CD8-positive, alpha-beta memory T cell (primary cell): ENCODE results near the gene PMPCB. TPM values are rescaled to one million over a fixed set of nuclear protein-coding genes. Genes with fewer than 3 reads are reported as not detected.

Experiments used
- CTCF ChIA-PET: fragments of 350-600 bp; sonication (Branson Sonifier 250); formaldehyde crosslinking; loops from one replicate; lab custom pipeline; 2021; ENCODE audit warnings: antibody characterized with exemption; lab: Charles Lee
- POLR2A ChIA-PET: fragments of 350-600 bp; sonication (Branson Sonifier 250); formaldehyde crosslinking; loops from one replicate; lab custom pipeline; 2021; ENCODE audit warnings: antibody characterized with exemption; lab: Charles Lee
- DNase-seq, 5 donors: peaks; one replicate each; pipeline versions ENCODE4 v3.0.0 to v3.0.0-alpha.2; 2020 to 2022; ENCODE audit warnings: mixed read lengths in 1 of 5
- H3K27ac ChIP-seq: one replicate; pipeline ENCODE4 v1.7.0; 2013; ENCODE audit warnings: low read depth, mild to moderate bottlenecking, low read length, moderate library complexity
- H3K27me3 ChIP-seq: 2 replicates; pipeline ENCODE4 v1.7.0; 2013; ENCODE audit warnings: low read length, mild to moderate bottlenecking; ENCODE audit not compliant: insufficient read depth, poor library complexity, severe bottlenecking
- H3K36me3 ChIP-seq: 2 replicates; pipeline ENCODE4 v1.7.0; 2013; ENCODE audit warnings: mild to moderate bottlenecking, low read length, moderate library complexity; ENCODE audit not compliant: insufficient read depth
- H3K4me1 ChIP-seq: 2 replicates; pipeline ENCODE4 v1.7.0; 2013; ENCODE audit warnings: mild to moderate bottlenecking, low read length, moderate library complexity; ENCODE audit not compliant: insufficient read depth
- H3K4me3 ChIP-seq: 2 replicates; pipeline ENCODE4 v1.7.0; 2013; ENCODE audit warnings: mild to moderate bottlenecking, low read length
- H3K9me3 ChIP-seq: 2 replicates; pipeline ENCODE4 v1.7.0; 2013; ENCODE audit warnings: mild to moderate bottlenecking, low read length
- H3K27ac Mint-ChIP-seq, 8 donors: one replicate each; pipeline ENCODE4 v1.8.0; 2020 to 2021; ENCODE audit warnings: mixed read lengths in 8 of 8, mild to moderate bottlenecking in 6 of 8, inconsistent platforms in 3 of 8, moderate library complexity in 3 of 8
- H3K27me3 Mint-ChIP-seq, 2 donors: one replicate each; pipeline ENCODE4 v1.8.0; 2020 to 2021; ENCODE audit warnings: mixed read lengths in 2 of 2, mild to moderate bottlenecking in 1 of 2, moderate library complexity in 1 of 2
- H3K36me3 Mint-ChIP-seq, 3 donors: one replicate each; pipeline ENCODE4 v1.8.0; 2020 to 2021; ENCODE audit warnings: mixed read lengths in 3 of 3, inconsistent platforms in 1 of 3, mild to moderate bottlenecking in 1 of 3
- H3K4me1 Mint-ChIP-seq, 3 donors: one replicate each; pipeline ENCODE4 v1.8.0; 2020 to 2021; ENCODE audit warnings: mixed read lengths in 3 of 3, inconsistent platforms in 1 of 3, mild to moderate bottlenecking in 1 of 3
- H3K4me3 Mint-ChIP-seq, 7 donors: one replicate each; pipeline ENCODE4 v1.8.0; 2020 to 2021; ENCODE audit warnings: mixed read lengths in 7 of 7, mild to moderate bottlenecking in 6 of 7, moderate library complexity in 4 of 7, inconsistent platforms in 2 of 7
- H3K9me3 Mint-ChIP-seq, 5 donors: one replicate each; pipeline ENCODE4 v1.8.0; 2020 to 2022; ENCODE audit warnings: mixed read lengths in 5 of 5, mild to moderate bottlenecking in 3 of 5, moderate library complexity in 2 of 5, inconsistent platforms in 1 of 5
- polyA plus RNA-seq: library from polyadenylated mRNA; unstranded; fragments of 300-500 nt; fragmentation: Illumina TruSeq; gene quantifications from one replicate; pipeline ENCODE4 v1.2.3, GENCODE V29; 2021
- total RNA-seq, 2 experiments: library from RNA; stranded (reverse); gene quantifications; one replicate each; pipeline ENCODE4 v1.2.3, GENCODE V29; 2021

PMPCB gene
- total and polyA plus RNA-seq, 3 experiments from 2014 or later: 63.4 to 82.5 (median 81.9) TPM

DNA sequence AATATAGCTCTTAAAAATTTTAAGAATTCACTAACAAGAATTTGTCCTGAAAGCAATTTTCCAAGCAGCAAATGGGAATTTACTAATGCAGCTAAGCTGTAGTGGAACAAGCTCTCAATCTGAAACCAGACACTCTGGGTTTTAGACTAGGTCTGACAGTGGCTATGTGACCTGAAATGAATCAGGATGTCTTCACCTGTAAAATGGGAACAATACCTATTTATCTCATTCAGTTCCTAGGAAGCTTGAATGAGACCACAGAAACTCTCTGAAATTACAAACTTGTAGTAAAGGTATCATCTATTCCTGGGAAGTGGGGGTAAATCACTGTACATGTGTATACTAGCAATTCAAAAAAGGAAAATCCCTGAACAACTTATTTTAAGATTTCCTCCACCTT lies 46.1 kb downstream of the PMPCB start:
- no peaks in the 10 kb centered on the region for H3K27me3 Mint-ChIP-seq
- peak overlapping the region in 7 of 8 donors; percentile 17 to 99 (median 97) for H3K27ac Mint-ChIP-seq
- CTCF ChIA-PET: no interaction called here
- Histone ChIP-seq H3K27me3 (no peaks in the 10 kb centered on the region), H3K36me3 (peaks cover 19% of the 10 kb centered on the region), H3K4me1 (peaks cover 33% of the 10 kb centered on the region), H3K27ac (peak overlapping the region; percentile 95), H3K9me3 (no peaks in the 10 kb centered on the region), H3K4me3 (peak overlapping the region; percentile 87)
- POLR2A ChIA-PET: interaction anchor here (0.6 to 1.2 kb wide), 2 partner anchors 9 to 45 kb away, joined by 3 read pairs; no protein-coding TSS in a partner anchor
- DNase-seq: no peak
- H3K4me1 Mint-ChIP-seq: peaks cover 58 to 76% (median 74%) of the 10 kb centered on the region in 3 donors
- no peaks in the 10 kb centered on the region for H3K9me3 Mint-ChIP-seq
- peaks cover 6 to 52% (median 10%) of the 10 kb centered on the region in 3 donors for H3K36me3 Mint-ChIP-seq
- peak overlapping the region; percentile 95 to 99 (median 99) for H3K4me3 Mint-ChIP-seq

DNA sequence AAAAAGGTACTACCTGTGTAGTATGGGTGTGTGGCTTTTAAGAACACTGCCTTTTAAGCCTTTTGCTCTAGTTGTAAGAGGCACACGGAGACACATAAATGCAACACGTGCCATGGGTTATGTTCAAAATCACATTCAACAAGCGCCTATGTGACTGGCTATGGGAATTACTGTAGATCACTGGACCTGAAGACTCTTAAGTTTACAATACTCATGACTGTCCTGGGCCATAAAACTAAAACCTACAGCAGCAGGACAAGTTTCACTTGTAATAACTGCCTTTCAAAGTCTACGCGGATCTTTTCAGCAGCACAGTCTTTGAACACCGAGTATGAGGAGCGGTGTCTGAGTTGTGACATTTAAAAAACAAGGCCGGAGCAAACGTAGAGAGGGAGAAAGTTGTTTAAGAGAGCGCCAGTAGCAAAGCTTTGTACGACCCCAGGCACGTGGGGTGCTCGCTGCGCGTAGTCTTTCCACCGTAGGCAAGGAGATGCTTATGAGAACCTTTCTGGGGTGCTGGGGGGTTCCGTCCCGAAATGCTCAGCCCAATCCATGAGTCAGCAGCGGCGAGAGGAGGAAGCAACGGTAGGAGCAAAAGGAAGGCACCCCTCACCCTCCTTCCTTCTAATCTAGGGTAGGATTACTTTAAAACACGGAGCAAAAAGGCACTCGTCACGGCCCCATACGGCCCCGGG lies 46.7 kb downstream of the PMPCB start:
- Histone ChIP-seq H3K27me3 (no peaks in the 10 kb centered on the region), H3K4me3 (peak overlapping the region; percentile 87), H3K4me1 (peaks cover 35% of the 10 kb centered on the region), H3K27ac (peak overlapping the region; percentile 95), H3K36me3 (peaks cover 19% of the 10 kb centered on the region), H3K9me3 (no peaks in the 10 kb centered on the region)
- DNase-seq: peak in 3 of 5 donors; percentile 14 to 55 (median 15)
- Mint-ChIP-seq H3K27ac (peak overlapping the region; percentile 96 to 100 (median 98)), H3K4me3 (peak overlapping the region; percentile 95 to 99 (median 99)), H3K9me3 (no peaks in the 10 kb centered on the region), H3K36me3 (peaks cover 6 to 55% (median 10%) of the 10 kb centered on the region in 3 donors), H3K4me1 (peaks cover 64 to 82% (median 80%) of the 10 kb centered on the region in 3 donors), H3K27me3 (no peaks in the 10 kb centered on the region)
- CTCF ChIA-PET: no interaction called here
- POLR2A ChIA-PET: interaction anchor here (0.6 to 1.2 kb wide), 3 partner anchors 8 to 46 kb away, joined by 3 read pairs; no protein-coding TSS in a partner anchor

DNA sequence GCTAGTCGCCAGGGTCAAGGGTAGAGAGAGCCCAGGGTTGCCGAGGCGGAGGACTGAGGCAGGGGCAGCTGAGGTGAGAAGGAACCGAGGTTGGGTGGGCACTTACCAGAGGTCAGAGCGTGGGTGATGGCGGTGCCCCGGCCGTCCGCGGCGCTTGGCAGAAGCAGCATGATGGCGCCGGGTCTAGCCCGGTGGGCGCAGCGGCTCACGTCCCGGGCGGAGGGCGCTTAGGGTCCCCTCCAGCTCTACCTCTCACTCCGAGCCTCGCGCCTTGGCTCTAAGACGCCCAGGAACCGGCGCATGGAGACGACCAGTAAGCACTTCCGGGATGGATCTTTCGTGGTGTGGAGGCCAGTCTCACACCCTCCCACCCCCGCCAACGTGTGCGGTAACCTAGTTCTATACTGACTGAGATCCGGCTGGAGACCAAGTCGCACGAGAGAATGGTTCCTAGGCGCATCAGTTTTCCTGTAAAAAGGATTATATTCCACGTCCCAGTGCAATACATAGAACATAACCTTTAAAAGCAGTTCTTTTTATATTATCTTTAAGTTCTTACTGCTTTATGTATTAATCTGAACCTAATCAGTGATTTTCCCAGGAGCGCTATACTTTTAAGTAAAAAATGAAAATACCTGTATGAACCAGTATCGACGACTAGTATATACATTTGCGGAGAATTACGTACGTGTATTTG lies 47.4 kb downstream of the PMPCB start, which contains the start of gene DNAJC2:
DNAJC2 (minus strand) TSS at position 315 of the 697 bp plus-strand sequence; CDS start at position 170, 145 bp downstream.
- no peaks in the 10 kb centered on the region for H3K27me3 ChIP-seq
- Mint-ChIP-seq H3K27me3 (no peaks in the 10 kb centered on the region), H3K4me3 (peak within 1 kb of the TSS; percentile 95 to 99 (median 99)), H3K9me3 (no peaks in the 10 kb centered on the region), H3K27ac (peak within 1 kb of the TSS; percentile 96 to 100 (median 98)), H3K4me1 (peaks cover 63 to 83% (median 80%) of the 10 kb centered on the region in 3 donors), H3K36me3 (peaks cover 6 to 49% (median 10%) of the 10 kb centered on the region in 3 donors)
- peaks cover 19% of the 10 kb centered on the region for H3K36me3 ChIP-seq
- H3K9me3 ChIP-seq: no peaks in the 10 kb centered on the region
- ChIA-PET POLR2A (interaction anchor here (0.8 to 1.2 kb wide), 2 partner anchors 28 to 46 kb away, joined by 3 read pairs; no protein-coding TSS in a partner anchor), CTCF (no interaction called here)
- H3K4me1 ChIP-seq: peaks cover 42% of the 10 kb centered on the region
- peak; percentile 77 to 93 (median 84) for DNase-seq
- H3K4me3 ChIP-seq: peak within 1 kb of the TSS; percentile 87
- H3K27ac ChIP-seq: peak within 1 kb of the TSS; percentile 95

DNA sequence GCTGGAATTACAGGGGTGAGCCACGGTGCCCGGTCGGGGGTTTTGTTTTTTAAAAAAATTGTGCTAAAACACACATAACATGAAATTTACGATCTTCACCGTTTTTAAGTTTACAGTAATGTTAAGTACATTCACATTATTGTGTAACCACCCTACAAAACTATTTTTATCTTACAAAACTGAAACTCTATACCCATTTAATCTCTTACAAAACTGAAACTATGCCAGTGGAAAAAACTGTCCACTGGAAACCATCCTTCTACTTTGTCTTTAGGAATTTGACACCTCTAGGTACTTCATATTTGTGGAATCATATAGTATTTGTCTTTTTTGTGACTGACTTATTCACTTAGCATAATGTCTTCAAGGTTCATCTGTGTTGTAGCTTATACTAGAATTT lies 49.2 kb downstream of the PMPCB start:
- Mint-ChIP-seq H3K4me1 (peaks cover 64 to 83% (median 82%) of the 10 kb centered on the region in 3 donors), H3K9me3 (no peaks in the 10 kb centered on the region), H3K27me3 (no peaks in the 10 kb centered on the region), H3K4me3 (peak overlapping the region in 3 of 7 donors; percentile 30 to 98 (median 36)), H3K36me3 (peaks cover 0 to 34% (median 2%) of the 10 kb centered on the region in 3 donors), H3K27ac (peak overlapping the region in 3 of 8 donors; percentile 54 to 100 (median 89))
- no peak overlapping the region for H3K4me3 ChIP-seq
- peaks cover 46% of the 10 kb centered on the region for H3K4me1 ChIP-seq
- no peaks in the 10 kb centered on the region for H3K9me3 ChIP-seq
- ChIA-PET POLR2A (interaction anchor here (0.6 kb wide), 1 partner anchor 11 kb away, joined by 4 read pairs; no protein-coding TSS in a partner anchor), CTCF (no interaction called here)
- no peaks in the 10 kb centered on the region for H3K27me3 ChIP-seq
- DNase-seq: no peak
- H3K27ac ChIP-seq: no peak overlapping the region
- H3K36me3 ChIP-seq: peaks cover 5% of the 10 kb centered on the region

DNA sequence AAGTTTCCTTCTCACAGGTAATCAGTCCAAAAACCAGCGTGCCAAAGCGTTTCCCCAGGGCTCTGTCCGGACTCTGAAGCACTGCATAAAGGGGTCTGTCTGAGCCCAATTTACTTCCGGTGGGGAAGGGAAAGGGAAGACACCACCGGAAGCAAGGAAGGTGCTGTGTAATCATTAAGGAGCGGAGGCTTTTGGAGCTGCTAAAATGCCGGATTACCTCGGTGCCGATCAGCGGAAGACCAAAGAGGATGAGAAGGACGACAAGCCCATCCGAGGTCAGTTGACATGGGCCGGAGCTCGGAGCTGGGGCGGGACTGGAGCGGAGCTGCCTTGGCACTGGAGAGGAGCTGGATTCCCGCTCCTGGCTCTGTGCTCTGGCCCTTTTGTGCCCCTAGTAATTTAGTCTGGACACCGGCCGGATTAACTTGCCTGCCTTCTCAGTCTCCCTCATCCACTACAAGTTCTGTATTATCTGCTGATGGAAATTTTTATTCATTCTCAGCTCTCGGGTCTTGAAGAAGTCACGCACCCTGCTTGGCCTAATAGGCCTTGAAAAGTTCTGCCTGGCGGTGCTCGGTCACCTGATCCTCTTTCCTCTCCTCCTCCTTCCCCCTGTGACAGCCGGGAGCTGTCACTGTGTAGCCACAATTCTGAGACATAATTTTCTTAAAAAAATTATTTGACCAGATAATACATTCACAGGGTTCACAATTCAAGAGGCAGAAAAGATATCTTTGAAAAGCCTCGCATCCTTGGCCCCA lies 50.5 kb downstream of the PMPCB start, which contains the start of gene PSMC2:
PSMC2 (plus strand) TSS at position 137 of the 761 bp plus-strand sequence; CDS start at position 206, 69 bp downstream.
- Mint-ChIP-seq H3K4me3 (peak within 1 kb of the TSS; percentile 95 to 100 (median 99)), H3K9me3 (no peaks in the 10 kb centered on the region), H3K27me3 (no peaks in the 10 kb centered on the region), H3K27ac (peak within 1 kb of the TSS; percentile 89 to 100 (median 99)), H3K4me1 (peaks cover 67 to 87% (median 87%) of the 10 kb centered on the region in 3 donors), H3K36me3 (peaks cover 0 to 36% (median 4%) of the 10 kb centered on the region in 3 donors)
- no peaks in the 10 kb centered on the region for H3K27me3 ChIP-seq
- peaks cover 48% of the 10 kb centered on the region for H3K4me1 ChIP-seq
- peak within 1 kb of the TSS; percentile 88 for H3K4me3 ChIP-seq
- no peaks in the 10 kb centered on the region for H3K36me3 ChIP-seq
- ChIA-PET POLR2A (interaction anchor here (0.5 to 0.8 kb wide), 3 partner anchors 18 to 67 kb away, joined by 3 read pairs; no protein-coding TSS in a partner anchor), CTCF (interaction anchor here (1.1 kb wide), 1 partner anchor 51 kb away, joined by 3 read pairs; no protein-coding TSS in a partner anchor)
- peak; percentile 67 to 89 (median 82) for DNase-seq
- H3K9me3 ChIP-seq: no peaks in the 10 kb centered on the region
- peak within 1 kb of the TSS; percentile 95 for H3K27ac ChIP-seq

DNA sequence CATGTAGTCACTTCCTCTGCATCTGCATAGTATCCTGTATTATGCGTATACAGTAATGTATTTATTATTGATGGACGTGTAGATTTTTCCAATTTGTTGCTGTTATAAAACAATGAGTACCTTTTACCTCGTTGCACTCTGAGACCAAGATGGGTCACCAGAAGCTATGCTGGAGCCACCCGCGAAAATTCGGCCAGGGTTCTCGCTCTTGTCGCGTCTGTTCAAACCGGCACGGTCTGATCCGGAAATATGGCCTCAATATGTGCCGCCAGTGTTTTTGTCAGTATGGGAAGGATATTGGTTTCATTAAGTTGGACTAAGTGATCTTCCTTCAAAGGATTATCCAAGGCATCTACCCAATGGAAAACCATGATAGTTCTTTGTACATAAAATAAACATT lies 51.2 kb downstream of the PMPCB start:
- Mint-ChIP-seq H3K27ac (peak overlapping the region; percentile 82 to 100 (median 96)), H3K4me1 (peaks cover 66 to 91% (median 88%) of the 10 kb centered on the region in 3 donors), H3K27me3 (no peaks in the 10 kb centered on the region), H3K4me3 (peak overlapping the region; percentile 95 to 100 (median 99)), H3K9me3 (no peaks in the 10 kb centered on the region), H3K36me3 (peaks cover 0 to 42% (median 4%) of the 10 kb centered on the region in 3 donors)
- no peak for DNase-seq
- H3K27me3 ChIP-seq: no peaks in the 10 kb centered on the region
- H3K4me1 ChIP-seq: peaks cover 41% of the 10 kb centered on the region
- H3K36me3 ChIP-seq: no peaks in the 10 kb centered on the region
- H3K4me3 ChIP-seq: peak overlapping the region; percentile 88
- POLR2A ChIA-PET: interaction anchor here (0.8 kb wide), 1 partner anchor 18 kb away, joined by 3 read pairs; no protein-coding TSS in a partner anchor
- H3K9me3 ChIP-seq: no peaks in the 10 kb centered on the region
- H3K27ac ChIP-seq: peak overlapping the region; percentile 95
- CTCF ChIA-PET: interaction anchor here (1.1 kb wide), 1 partner anchor 52 kb away, joined by 3 read pairs; no protein-coding TSS in a partner anchor

DNA sequence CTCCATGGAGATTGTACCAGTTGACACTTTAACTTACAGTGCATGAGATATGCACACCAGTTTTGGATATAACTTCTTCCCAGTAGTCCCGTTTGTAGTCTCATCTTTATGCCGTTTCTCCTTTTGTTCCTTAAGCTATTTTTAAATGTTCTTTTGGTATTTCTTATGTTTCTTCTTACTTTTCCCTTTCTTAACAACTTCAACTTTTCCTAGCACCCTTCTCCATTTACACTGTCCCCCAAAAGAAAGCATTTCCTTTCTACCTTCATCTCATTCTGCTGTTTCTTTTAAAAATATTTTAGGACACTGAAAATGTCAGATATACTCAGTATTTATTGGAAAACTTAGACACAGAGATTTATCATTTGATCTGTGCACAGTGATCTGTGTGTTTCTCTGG lies 51.7 kb downstream of the PMPCB start:
- H3K36me3 ChIP-seq: no peaks in the 10 kb centered on the region

More for the DNA sequence above, 51.7 kb downstream of the PMPCB start:
- Mint-ChIP-seq H3K4me3 (peak overlapping the region; percentile 95 to 100 (median 99)), H3K4me1 (peaks cover 62 to 91% (median 88%) of the 10 kb centered on the region in 3 donors), H3K27ac (peak overlapping the region in 7 of 8 donors; percentile 4 to 99 (median 89)), H3K36me3 (peaks cover 0 to 43% (median 4%) of the 10 kb centered on the region in 3 donors), H3K27me3 (no peaks in the 10 kb centered on the region), H3K9me3 (no peaks in the 10 kb centered on the region)
- Histone ChIP-seq H3K27ac (peak overlapping the region; percentile 95), H3K4me3 (peak overlapping the region; percentile 88), H3K9me3 (no peaks in the 10 kb centered on the region), H3K27me3 (no peaks in the 10 kb centered on the region), H3K4me1 (peaks cover 39% of the 10 kb centered on the region)
- no peak for DNase-seq
- ChIA-PET CTCF (no interaction called here), POLR2A (no interaction called here)
